Measurements from ENCODE around the gene DHRS13.

DHRS13 gene, protein sequence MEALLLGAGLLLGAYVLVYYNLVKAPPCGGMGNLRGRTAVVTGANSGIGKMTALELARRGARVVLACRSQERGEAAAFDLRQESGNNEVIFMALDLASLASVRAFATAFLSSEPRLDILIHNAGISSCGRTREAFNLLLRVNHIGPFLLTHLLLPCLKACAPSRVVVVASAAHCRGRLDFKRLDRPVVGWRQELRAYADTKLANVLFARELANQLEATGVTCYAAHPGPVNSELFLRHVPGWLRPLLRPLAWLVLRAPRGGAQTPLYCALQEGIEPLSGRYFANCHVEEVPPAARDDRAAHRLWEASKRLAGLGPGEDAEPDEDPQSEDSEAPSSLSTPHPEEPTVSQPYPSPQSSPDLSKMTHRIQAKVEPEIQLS

GRCh38 chr17:28902819-28903545 is at the start of gene DHRS13:
Gene DHRS13 (minus strand): TSS chr17:28903079. CDS start chr17:28902944, 135 bp downstream.
- DNase-seq, result peak; percentile 98

DNA sequence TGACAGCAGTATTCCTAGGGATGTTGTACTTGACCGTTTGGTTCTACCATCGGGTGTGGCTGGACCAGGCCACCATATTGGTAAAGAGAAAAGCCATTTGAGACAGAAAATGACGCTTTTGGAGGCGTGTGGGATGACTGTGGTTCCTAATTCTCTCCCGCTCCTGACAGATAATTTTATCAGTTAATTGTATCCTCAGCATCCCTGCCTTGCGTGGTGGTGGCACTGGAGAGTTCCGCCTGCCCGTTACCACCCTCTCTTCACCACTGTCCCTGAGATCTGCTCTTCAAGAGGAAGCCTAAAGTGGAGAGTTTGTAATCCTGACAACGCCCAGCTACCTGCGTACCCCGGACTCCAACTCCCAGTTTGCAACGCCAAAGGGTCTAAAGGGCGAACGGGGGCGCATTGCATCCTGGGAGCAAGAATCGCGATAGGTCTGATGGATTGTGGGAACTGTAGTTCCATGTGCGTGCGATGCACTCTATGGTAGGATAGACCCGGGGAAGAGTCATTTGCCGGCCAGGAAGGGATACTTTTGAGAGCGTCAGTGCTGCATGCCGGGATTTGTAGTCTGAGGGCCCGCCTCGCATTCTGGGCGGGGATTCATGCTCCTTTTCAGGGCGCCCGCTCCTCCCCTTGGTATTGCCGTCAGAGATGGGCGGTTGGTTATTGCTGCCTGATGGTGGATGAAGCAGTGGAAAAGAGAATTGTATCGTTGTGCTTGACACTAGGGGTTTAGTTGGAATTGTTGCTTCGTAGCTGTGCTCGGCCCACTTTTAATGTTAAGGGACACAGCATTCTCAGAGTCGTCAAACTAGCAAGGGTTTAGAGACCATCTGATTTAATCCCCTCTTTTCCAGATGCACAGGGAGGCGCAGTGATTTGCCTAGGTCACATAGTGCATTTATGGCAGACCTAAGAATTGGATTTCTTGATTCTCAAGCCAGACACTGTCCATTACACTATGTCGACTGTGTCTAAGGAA is 49.4 kb upstream of the DHRS13 start:
- DNase-seq, result peak; percentile 98

- peak; percentile 100 for DNase-seq
These were observed 48.6 kb upstream of the DHRS13 start, which contains the start of gene PHF12 for GRCh38 chr17:28951428-28951990. Gene PHF12 (minus strand): TSS chr17:28951518. CDS start chr17:28950960, 558 bp downstream.

GRCh38 chr17:28950752-28951427 is 48.0 kb upstream of the DHRS13 start:
- no peak for DNase-seq

DNA sequence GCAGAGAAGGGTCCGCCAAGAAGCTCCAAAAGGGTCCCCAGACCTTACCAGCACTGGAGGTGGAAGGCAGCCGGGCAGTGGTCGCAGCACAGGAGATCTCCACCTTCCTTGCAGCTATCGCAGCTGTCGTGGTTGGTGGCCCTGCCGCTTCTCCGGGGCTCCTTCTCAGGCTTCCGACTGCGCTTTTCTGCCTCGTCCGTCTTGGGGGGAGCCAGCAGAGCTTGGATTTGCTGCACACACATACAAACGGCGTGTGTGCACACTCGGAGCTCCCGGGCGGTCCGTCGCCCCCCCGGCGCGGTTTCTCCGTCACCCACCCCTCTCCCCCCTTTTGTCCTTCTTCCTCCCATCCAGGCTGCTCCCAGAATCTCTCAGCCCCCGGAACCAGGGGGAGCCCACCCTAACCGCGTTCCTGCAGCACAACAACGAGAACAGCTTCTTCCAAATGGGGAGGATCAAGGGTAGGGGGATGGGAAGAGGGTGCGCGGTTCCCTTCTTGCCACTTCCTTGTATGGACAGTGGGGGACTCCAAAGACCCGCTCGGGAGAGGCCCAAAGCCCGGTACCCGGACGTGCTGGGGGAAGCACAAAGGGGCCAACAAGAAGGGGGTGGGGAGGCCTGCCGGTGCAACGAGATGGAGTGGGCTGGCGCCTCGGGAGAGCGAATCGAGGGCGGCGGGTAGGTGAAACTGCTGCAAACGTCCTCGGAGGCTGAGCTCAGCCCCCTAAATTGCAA is 47.3 kb upstream of the DHRS13 start:
- DNase-seq, result peak; percentile 64

- DNase-seq, result peak; percentile 63
These were observed 46.5 kb upstream of the DHRS13 start for GRCh38 chr17:28949185-28950016.

GRCh38 chr17:28948873-28949184 is 46.0 kb upstream of the DHRS13 start:
- no peak for DNase-seq

DNA sequence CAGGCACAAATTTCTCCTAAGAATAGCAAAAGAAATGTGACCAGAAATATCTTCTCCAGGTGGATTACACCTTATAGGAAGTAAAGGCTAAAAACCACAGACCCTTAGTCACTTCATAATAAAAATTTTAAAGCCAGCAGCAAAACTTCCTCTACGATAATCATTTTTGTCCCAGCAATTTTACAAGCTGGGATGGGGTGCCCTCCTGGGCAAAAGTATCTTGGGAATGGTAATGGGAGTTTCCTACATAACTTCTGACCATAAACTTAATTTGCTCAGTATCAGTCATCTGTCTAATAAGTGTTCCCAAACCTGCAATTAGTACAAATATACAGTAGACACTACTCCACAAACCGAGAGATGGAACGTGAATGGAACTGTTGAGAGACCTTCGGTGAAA is 45.5 kb upstream of the DHRS13 start:
- DNase-seq, result no peak

- no peak for DNase-seq
These were observed 44.8 kb upstream of the DHRS13 start for GRCh38 chr17:28947639-28948038.

- peak; percentile 55 for DNase-seq
These were observed 43.4 kb upstream of the DHRS13 start for GRCh38 chr17:28946239-28946638.

- DNase-seq, result no peak
These were observed 42.2 kb upstream of the DHRS13 start for GRCh38 chr17:28944862-28945741.

DNA sequence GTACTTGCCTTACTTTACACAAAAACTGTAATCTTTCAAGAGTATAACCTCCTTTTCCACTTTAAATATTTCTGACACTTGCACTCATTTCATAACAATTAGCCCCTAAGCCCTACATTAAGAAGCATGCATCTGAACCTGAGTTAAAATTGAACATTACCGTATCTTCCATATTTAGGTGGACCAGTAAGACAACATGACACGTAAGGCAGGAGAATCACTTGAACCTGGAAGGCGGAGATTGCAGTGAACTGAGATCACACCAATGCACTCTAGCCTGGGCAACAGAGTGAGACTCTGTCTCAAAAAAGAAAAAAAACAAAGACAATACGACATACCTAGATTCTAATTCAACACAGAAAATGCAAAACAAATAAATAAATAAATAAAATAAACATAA is 41.5 kb upstream of the DHRS13 start:
- no peak for DNase-seq

DNA sequence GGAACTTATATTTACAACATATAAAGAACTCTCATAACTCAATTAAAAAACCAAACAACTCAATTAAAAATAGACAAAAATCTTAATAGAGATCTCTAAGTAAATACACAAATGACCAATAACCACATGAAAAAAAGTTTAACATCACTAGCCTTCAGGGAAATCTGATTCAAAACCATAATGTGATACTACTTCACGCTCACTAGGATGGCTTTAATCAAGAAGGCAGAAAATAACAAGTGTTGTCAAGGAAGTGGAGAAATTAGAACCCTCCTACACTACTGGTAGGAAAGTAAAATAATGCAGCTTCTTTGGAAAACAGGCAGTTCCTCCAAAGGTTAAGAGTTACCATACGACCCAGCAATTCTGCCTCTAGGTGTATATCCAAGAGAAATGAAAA is 40.0 kb upstream of the DHRS13 start:
- DNase-seq, result no peak

DNA sequence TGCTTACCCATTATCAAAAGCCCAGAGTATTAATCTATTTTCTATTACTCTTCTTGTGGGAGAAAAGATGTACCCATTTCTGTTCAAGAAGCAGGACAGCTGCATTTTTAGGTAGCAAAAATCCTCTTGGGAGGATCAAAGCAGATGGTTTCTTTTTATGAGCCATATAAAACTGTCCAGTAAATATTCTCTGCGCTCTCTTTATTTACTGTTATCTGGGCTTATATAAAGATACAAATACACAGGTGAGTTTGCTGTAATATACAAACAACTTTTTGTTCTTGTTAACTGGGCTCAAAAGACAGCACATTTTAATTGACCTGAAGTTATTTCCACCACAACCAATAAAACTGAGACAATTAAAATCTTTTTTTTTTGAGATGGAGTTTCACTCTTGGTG is 38.4 kb upstream of the DHRS13 start:
- DNase-seq, result no peak

DNA sequence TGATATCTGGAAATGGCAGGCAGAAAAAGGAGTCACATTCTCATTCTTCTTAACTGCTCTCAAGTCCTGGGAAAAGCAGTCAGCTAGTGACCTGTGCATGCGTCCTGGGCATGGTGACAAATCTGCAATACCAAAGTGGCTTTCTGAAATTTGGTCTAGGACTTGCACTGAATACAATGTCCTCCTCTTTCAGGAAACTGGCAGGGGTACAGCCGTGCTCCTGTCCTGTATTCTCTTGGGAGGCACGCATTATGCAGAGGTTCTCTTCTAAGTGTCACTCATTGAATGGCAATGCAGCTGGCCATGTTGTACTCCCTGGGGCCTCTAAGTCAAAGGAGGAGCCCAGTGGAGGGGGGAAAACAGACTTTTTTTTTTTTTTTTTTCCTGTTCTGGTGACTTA is 37.8 kb upstream of the DHRS13 start:
- no peak for DNase-seq

GRCh38 chr17:28940142-28940541 is 37.3 kb upstream of the DHRS13 start:
- DNase-seq, result peak; percentile 23

DNA sequence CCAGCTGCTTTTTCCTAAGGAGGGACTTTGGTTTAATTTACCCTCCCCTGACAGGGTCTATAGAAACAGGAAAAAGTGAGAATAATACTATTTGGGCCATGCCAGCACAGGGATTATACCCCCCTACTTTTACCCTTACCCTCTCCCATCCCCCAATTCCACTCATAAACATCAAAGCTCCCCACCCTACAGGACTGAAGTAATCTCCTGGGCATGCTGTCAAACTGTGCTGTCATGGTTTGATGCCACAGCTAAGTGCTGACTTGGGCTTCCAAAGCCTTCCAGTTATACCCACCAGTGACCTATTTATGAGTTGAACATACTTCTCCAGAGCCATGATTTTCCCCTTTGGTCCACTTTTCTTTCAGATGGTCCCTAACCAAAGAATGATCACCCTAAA is 35.7 kb upstream of the DHRS13 start:
- DNase-seq, result no peak

DNA sequence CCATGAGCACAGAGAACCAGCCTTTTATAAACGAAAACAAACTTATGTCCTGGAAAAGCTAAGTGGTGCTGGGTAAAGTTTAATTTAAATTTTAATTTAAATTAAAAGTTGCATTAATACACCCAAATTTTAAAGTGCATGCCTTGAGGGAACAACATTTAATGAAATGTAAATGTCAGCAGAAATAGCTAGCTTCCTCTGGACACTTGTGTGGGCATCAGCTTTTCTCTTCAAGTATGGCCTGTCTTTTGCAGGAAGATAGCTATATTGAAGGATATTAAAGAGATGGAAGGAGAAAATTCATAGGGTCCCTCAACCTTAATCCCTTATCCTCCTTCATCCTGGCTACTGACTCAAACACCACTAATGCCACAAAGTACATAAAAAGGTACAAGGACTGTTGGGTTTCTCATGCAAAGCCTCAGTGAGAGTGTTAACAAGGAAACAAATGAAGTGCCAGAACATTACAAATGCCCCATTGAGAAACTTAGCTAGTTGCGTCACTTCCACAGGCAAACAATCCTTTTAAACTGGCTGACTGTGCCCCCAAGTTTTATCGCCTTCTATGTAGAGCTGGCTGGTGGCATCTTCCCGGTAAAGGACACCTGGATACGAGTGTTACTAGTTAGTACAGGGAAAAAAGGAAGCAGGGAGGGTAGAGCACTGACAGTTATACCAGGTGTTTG is 34.3 kb upstream of the DHRS13 start:
- DNase-seq, result no peak

Measured in activated CD4-positive, alpha-beta T cell treated with anti-CD3 and anti-CD28 coated beads, Interleukin-10, Interleukin-2, amounts not matched to agents 100 ng/mL and 50 ng/mL, durations not matched to agents 16 hours and 8 hours (primary cell).